ENCODE data around the gene PARG.

DNA sequence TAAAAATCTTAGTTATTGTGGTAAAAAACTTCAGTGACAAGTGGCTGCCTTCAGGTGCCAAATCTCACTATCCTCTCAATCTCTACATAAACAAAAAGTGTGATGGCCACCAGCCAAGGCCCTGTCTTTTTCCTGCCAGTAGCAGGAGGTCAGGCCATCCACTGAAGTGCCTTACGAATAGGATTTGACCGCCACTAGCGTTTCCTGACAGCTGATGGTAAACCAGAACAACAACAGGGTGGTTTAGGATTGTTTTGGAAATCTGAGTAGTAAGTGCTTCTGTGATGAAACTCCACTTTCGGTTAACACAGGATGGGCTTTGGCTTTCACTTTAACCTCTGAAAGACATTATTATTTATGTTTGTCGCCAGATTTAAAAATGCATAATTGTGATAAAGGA, 124.0 kb downstream of the PARG start:
- TF ChIP-seq, protein P1, sequence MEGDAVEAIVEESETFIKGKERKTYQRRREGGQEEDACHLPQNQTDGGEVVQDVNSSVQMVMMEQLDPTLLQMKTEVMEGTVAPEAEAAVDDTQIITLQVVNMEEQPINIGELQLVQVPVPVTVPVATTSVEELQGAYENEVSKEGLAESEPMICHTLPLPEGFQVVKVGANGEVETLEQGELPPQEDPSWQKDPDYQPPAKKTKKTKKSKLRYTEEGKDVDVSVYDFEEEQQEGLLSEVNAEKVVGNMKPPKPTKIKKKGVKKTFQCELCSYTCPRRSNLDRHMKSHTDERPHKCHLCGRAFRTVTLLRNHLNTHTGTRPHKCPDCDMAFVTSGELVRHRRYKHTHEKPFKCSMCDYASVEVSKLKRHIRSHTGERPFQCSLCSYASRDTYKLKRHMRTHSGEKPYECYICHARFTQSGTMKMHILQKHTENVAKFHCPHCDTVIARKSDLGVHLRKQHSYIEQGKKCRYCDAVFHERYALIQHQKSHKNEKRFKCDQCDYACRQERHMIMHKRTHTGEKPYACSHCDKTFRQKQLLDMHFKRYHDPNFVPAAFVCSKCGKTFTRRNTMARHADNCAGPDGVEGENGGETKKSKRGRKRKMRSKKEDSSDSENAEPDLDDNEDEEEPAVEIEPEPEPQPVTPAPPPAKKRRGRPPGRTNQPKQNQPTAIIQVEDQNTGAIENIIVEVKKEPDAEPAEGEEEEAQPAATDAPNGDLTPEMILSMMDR (IDR thresholded peaks at IDR 0.05) = no peak
- no peak for TF ChIP-seq ZFX (IDR thresholded peaks at IDR 0.05; ENCODE audit: borderline replicate concordance)

Measured in 22Rv1 (cell line).